ENCODE measurements around the gene IPPK. TPM values are rescaled to one million over a fixed set of nuclear protein-coding genes. Genes with fewer than 3 reads are reported as not detected.

Gene IPPK
- total RNA-seq, 1 donor, result 10.4 TPM

DNA sequence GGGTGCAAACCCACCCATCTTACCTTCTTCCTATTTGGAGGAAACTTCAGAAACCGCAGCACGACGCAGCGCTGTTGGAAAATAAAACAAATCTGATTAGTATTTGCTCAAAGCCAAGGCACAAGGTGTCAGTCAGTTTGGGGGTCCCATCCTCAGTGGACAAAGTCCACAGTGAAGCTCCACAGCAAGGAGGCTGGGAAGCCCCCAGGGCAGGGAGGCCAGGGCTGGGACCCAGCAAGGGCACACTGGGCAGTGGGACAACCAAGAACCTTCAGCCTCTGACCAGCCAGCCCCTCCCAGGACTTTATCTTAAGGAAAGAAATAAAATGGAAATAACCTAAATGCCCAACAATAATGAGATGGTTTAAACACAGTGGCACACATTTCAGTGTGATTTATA lies 11.3 kb downstream of the IPPK start:
- TF ChIP-seq, protein P1, sequence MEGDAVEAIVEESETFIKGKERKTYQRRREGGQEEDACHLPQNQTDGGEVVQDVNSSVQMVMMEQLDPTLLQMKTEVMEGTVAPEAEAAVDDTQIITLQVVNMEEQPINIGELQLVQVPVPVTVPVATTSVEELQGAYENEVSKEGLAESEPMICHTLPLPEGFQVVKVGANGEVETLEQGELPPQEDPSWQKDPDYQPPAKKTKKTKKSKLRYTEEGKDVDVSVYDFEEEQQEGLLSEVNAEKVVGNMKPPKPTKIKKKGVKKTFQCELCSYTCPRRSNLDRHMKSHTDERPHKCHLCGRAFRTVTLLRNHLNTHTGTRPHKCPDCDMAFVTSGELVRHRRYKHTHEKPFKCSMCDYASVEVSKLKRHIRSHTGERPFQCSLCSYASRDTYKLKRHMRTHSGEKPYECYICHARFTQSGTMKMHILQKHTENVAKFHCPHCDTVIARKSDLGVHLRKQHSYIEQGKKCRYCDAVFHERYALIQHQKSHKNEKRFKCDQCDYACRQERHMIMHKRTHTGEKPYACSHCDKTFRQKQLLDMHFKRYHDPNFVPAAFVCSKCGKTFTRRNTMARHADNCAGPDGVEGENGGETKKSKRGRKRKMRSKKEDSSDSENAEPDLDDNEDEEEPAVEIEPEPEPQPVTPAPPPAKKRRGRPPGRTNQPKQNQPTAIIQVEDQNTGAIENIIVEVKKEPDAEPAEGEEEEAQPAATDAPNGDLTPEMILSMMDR (IDR thresholded peaks at IDR 0.05; ENCODE audit: insufficient read depth, low read depth, low read length), result no peak
- no peak overlapping the region for H3K4me3 ChIP-seq (ENCODE audit: low read depth, low read length)
- no peak for DNase-seq (ENCODE audit: low read depth)

DNA sequence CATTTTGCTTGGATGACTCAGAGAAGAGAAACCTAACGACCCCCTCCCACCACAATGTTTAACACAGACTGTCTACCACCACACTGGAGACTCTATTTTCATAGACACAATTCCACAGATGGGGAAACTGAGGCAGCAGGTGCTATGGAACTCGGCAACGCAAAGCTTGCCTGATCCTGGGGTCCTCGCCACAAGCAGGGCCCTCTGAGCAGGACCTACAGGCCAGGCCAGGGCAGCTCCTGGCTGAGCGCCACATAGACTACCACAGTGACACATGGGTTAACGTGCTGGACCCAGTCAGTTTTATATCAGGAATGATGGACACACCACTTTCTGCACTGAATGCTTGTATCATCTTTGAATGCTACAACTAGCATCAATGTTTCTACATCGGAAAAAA lies 11.8 kb downstream of the IPPK start:
- TF ChIP-seq, protein P1 (IDR thresholded peaks at IDR 0.05; ENCODE audit: insufficient read depth, low read depth, low read length), result no peak
- H3K4me3 ChIP-seq (ENCODE audit: low read depth, low read length), result no peak overlapping the region
- DNase-seq (ENCODE audit: low read depth), result no peak

DNA sequence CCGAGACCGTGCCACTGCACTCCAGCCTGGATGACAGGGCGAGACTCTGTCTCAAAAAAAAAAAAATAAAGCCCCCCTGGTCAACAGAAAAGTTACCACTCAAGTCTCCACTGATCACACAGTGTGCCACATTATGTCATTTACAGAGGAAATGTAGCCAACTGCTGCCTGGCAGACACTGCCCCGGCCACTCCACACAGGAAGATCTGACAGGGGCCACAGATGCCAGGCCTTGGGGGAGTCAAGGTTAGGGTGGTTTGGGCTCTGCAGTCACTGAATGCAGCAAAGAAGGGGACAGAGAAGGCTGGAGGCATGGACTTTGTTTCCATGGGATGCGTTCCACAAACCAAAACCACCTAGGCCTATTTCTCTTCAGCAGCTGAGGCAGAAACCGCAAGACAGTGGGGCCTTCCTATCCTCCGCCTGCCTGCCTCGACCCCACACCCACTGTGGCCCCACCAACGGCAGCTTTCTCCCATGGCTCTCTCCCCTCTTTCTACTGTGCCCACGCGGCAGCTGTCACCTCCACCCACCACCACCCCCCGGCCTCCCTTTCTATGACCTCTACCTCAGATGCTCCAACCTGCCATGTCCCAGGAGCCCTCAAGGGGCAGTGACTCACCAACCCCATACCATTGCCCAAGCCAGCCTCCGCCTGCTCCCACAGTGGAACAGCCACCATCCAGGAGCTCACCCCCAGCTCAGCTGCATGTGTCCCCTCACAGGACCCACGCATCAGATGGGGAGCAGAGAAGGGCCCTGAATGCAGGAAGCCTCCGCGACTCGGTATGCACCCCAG lies 12.4 kb downstream of the IPPK start:
- DNase-seq (ENCODE audit: low read depth), result no peak
- H3K4me3 ChIP-seq (ENCODE audit: low read depth, low read length), result no peak overlapping the region
- TF ChIP-seq, protein P1 (IDR thresholded peaks at IDR 0.05; ENCODE audit: insufficient read depth, low read depth, low read length), result no peak

DNA sequence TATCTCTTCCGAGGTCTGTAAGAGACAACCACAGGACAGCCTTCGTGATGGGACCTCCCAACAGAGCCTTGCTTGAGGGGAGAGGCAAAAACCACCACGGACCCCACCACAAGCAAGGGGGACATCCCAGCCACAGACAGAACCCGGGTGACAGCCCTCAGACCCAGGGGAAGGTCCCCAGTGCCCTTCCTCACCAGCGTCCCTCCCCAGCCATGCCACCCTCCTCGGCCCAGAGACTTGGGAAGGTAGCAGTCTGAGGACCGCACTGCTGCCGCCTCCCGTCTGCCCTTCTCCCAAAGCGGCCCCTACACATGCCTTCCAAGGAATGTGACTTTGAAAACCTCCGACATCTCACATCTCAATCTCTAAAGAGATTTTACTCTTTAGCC lies 13.4 kb downstream of the IPPK start:
- DNase-seq (ENCODE audit: low read depth), result no peak
- no peak overlapping the region for H3K4me3 ChIP-seq (ENCODE audit: low read depth, low read length)
- TF ChIP-seq, protein P1 (IDR thresholded peaks at IDR 0.05; ENCODE audit: insufficient read depth, low read depth, low read length), result no peak

DNA sequence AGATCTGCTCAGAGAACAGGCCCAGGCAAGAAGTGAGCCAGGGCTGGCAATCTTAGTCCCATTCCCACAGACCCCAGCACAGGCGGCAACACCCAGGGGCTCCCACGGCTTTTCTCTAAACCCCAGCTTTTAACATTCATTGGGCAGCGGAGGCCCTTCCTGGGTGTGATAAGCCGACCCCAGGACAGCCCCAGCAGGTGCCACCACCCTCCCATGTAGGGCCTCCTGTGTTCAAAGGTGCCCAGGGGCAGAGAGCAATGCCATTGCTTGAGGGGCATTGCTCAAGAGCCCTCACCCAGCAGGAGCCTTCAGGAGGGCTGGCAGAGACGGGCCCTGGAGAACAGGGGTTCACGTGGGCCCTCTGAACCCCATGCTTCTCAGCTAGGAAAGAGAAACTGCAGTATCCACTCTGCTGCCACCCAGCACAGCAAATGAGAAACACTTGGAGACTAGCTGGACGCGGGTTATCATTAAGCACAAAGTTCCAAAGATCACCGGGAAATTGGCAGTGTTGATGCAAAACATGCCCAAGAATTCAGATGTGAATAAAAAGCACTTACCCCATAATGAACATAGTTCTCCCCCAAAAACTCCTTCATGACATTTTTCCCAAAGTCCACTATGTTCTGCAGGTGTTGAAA lies 13.9 kb downstream of the IPPK start:
- no peak overlapping the region for H3K4me3 ChIP-seq (ENCODE audit: low read depth, low read length)
- no peak for DNase-seq (ENCODE audit: low read depth)
- TF ChIP-seq, protein P1 (IDR thresholded peaks at IDR 0.05; ENCODE audit: insufficient read depth, low read depth, low read length), result no peak

DNA sequence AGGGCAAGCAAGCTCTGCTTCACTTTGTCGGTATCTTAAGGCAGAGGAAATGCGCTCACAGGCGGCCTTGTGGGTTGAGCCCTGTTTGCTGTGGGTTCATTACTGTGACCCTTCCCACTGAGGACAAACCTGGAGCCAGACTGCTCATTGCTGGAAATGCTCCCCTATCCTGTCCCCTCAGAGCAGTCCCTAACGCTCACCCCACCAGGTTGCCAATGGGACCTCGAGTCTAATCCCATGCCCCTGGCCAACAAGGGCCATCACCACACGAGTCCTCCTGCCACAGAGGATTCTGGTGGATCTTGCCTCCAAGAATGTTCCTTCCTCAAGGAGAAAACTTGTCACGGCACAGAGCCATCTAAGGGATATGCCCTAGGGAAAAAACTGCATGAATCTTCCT lies 14.6 kb downstream of the IPPK start:
- TF ChIP-seq, protein P1 (IDR thresholded peaks at IDR 0.05; ENCODE audit: insufficient read depth, low read depth, low read length), result no peak
- DNase-seq (ENCODE audit: low read depth), result no peak
- no peak overlapping the region for H3K4me3 ChIP-seq (ENCODE audit: low read depth, low read length)
